Thoracic aorta (tissue), 2 donors: ENCODE data around the gene MRPS34. TPM values are rescaled to one million over a fixed set of nuclear protein-coding genes. Genes with fewer than 3 reads are reported as not detected.

ENCODE experiments used
- ATAC-seq: fragments of 150-250 bp; one replicate; pipeline ENCODE4 v1.8.0; 2017; ENCODE audit warnings: low read depth; ENCODE audit not compliant: insufficient number of reproducible peaks, low FRiP score
- DNase-seq: peaks from one replicate; pipeline ENCODE4 v3.0.0-alpha.2; 2020; ENCODE audit warnings: low spot score
- H3K27ac ChIP-seq, 2 donors: fragments of 200-600 bp; sonication (generic); 1 replicate in 1 of 2; 2 replicates in 1 of 2; pipeline ENCODE4 v1.5.1; 2016; ENCODE audit warnings: mild to moderate bottlenecking in 2 of 2, moderate library complexity in 2 of 2
- H3K27me3 ChIP-seq: fragments of 200-600 bp; sonication (generic); replicated peaks from 2 replicates; pipeline ENCODE4 v1.6.0; 2016; ENCODE audit warnings: mild to moderate bottlenecking; ENCODE audit not compliant: insufficient read depth
- H3K36me3 ChIP-seq: fragments of 200-600 bp; sonication (generic); one replicate; pipeline ENCODE4 v1.5.1; 2016
- H3K4me1 ChIP-seq, 2 donors: fragments of 200-600 bp; sonication (generic); 1 replicate in 1 of 2; 2 replicates in 1 of 2; pipeline versions ENCODE4 v1.5.1 to v1.6.0; 2016; ENCODE audit warnings: low read depth in 2 of 2, mild to moderate bottlenecking in 1 of 2; ENCODE audit not compliant: control insufficient read depth in 1 of 2
- H3K4me3 ChIP-seq: fragments of 200-600 bp; sonication (generic); 2 replicates; pipeline ENCODE4 v1.5.1; 2016; ENCODE audit warnings: mild to moderate bottlenecking
- H3K9me3 ChIP-seq: fragments of 200-600 bp; sonication (generic); 2 replicates; pipeline ENCODE4 v1.5.1; 2016
- CTCF ChIP-seq: fragments of 200-600 bp; sonication (generic); IDR thresholded peaks from one replicate; pipeline ENCODE4 v1.5.1; 2019; ENCODE audit warnings: antibody characterized with exemption
- total RNA-seq, 2 donors: library from RNA; depleted of rRNA; stranded (reverse); fragments of >200 nt; gene quantifications; one replicate each; pipeline versions ENCODE4 v1.1.0 to v1.2.3, GENCODE V29; 2016

The MRPS34 gene
- total RNA-seq, 2 donors from 2014 or later = 36.9 to 48.3 TPM

GRCh38 chr16:1745181-1745899, 27.6 kb downstream of the MRPS34 start:
- DNase-seq (no peak), ATAC-seq (no peak)
- Histone ChIP-seq H3K27me3 (no peaks in the 10 kb centered on the region), H3K27ac (no peak overlapping the region), H3K4me1 (no peaks in the 10 kb centered on the region), H3K36me3 (peaks cover 44% of the 10 kb centered on the region), H3K4me3 (no peak overlapping the region), H3K9me3 (no peaks in the 10 kb centered on the region)
- TF ChIP-seq CTCF = no peak

GRCh38 chr16:1744338-1744840, 28.5 kb downstream of the MRPS34 start:
- H3K9me3 ChIP-seq = no peaks in the 10 kb centered on the region
- H3K4me3 ChIP-seq = no peak overlapping the region
- ATAC-seq = no peak
- DNase-seq = no peak
- H3K36me3 ChIP-seq = peaks cover 40% of the 10 kb centered on the region
- H3K27ac ChIP-seq = no peak overlapping the region
- no peak for TF ChIP-seq CTCF
- no peaks in the 10 kb centered on the region for H3K27me3 ChIP-seq
- H3K4me1 ChIP-seq = no peaks in the 10 kb centered on the region

GRCh38 chr16:1743376-1744337, 29.3 kb downstream of the MRPS34 start:
- no peak overlapping the region for H3K4me3 ChIP-seq
- H3K36me3 ChIP-seq = peaks cover 32% of the 10 kb centered on the region
- no peak for ATAC-seq
- H3K27ac ChIP-seq = no peak overlapping the region
- H3K27me3 ChIP-seq = no peaks in the 10 kb centered on the region
- DNase-seq = no peak
- TF ChIP-seq CTCF = no peak
- H3K4me1 ChIP-seq = no peaks in the 10 kb centered on the region
- no peaks in the 10 kb centered on the region for H3K9me3 ChIP-seq

- Histone ChIP-seq H3K9me3 (no peaks in the 10 kb centered on the region), H3K36me3 (peaks cover 24% of the 10 kb centered on the region)
- no peak for DNase-seq
These were observed 31.3 kb downstream of the MRPS34 start for GRCh38 chr16:1741553-1742165.

More at GRCh38 chr16:1741553-1742165, 31.3 kb downstream of the MRPS34 start:
- Histone ChIP-seq H3K4me3 (no peak overlapping the region), H3K27me3 (no peaks in the 10 kb centered on the region), H3K27ac (no peak overlapping the region), H3K4me1 (no peaks in the 10 kb centered on the region)
- ATAC-seq = no peak
- TF ChIP-seq CTCF = no peak
